HL-60 (cell line): Measurements from ENCODE around the gene FUT7.

Experiments
- DNase-seq, 2 experiments: peaks; one replicate each; pipeline ENCODE4 v3.0.0-alpha.2; 2010 to 2020; ENCODE audit warnings: low read depth in 1 of 2, low spot score in 1 of 2
- H3K27ac ChIP-seq: fragments of 250-450 bp; sonication (Bioruptor Pico); replicated peaks from 2 replicates; pipeline ENCODE4 v1.5.1; 2020; ENCODE audit warnings: mild to moderate bottlenecking, moderate library complexity
- H3K27me3 ChIP-seq: fragments of 250-450 bp; sonication (Bioruptor Pico); 2 replicates; pipeline ENCODE4 v1.5.1; 2021; ENCODE audit warnings: mild to moderate bottlenecking, moderate library complexity; ENCODE audit not compliant: insufficient read depth, poor library complexity, severe bottlenecking
- H3K4me3 ChIP-seq: replicated peaks from 2 replicates; pipeline ENCODE4 v1.5.1; 2011; ENCODE audit warnings: mild to moderate bottlenecking, control low read depth, low read length; ENCODE audit not compliant: insufficient read depth
- CTCF ChIP-seq: IDR thresholded peaks from one replicate; pipeline ENCODE4 v1.5.1; 2011; ENCODE audit warnings: low read length, control low read depth, inconsistent platforms; ENCODE audit not compliant: insufficient read depth
- GABPA ChIP-seq: IDR thresholded peaks from 2 replicates; pipeline ENCODE4 v1.6.1; 2012; ENCODE audit warnings: low read depth
- POLR2AphosphoS5 ChIP-seq: IDR thresholded peaks from 2 replicates; pipeline ENCODE4 v1.6.1; 2012; ENCODE audit warnings: low read depth
- REST ChIP-seq: IDR thresholded peaks from 2 replicates; pipeline ENCODE4 v1.6.1; 2012; ENCODE audit warnings: low read depth; ENCODE audit not compliant: insufficient replicate concordance
- SPI1 ChIP-seq: IDR thresholded peaks from 2 replicates; pipeline ENCODE4 v1.6.1; 2012; ENCODE audit warnings: low read depth, mild to moderate bottlenecking, borderline replicate concordance

Gene FUT7

GRCh38 chr9:137017071-137017470 is 14.8 kb downstream of the FUT7 start:
- no peak for DNase-seq
- Histone ChIP-seq H3K27me3 (no peaks in the 10 kb centered on the region), H3K27ac (no peak overlapping the region), H3K4me3 (no peak overlapping the region)
- TF ChIP-seq REST: no peak

DNA sequence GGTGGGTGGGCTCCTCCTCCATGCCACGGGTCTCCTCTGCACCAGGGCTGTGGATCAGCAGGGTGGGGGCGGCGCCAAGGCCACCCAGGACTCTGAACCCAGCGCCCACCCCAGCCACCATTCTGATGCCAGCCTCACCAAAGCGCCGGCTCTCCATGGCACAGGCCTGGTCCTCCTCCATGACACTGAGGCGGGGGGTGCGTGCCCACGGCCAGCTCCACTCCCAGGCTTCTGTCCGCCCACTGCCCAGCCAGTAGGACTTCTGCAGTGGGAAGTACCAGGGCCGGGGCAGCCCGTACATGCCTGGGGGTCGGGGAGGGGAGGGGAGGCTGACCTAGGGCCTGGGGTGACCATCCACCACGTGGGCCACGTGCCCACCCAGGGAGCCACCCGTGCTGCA is 15.5 kb downstream of the FUT7 start:
- TF ChIP-seq GABPA: no peak
- no peak for TF ChIP-seq POLR2AphosphoS5
- no peak for TF ChIP-seq REST
- TF ChIP-seq CTCF: no peak
- TF ChIP-seq SPI1: no peak
- Histone ChIP-seq H3K27me3 (no peaks in the 10 kb centered on the region), H3K4me3 (no peak overlapping the region), H3K27ac (no peak overlapping the region)
- no peak for DNase-seq

- Histone ChIP-seq H3K27ac (no peak overlapping the region), H3K27me3 (no peaks in the 10 kb centered on the region), H3K4me3 (no peak overlapping the region)
- TF ChIP-seq POLR2AphosphoS5 (no peak), SPI1 (no peak), CTCF (no peak), REST (no peak), GABPA (no peak)
- DNase-seq: no peak
Measured at GRCh38 chr9:137015976-137016375, 15.9 kb downstream of the FUT7 start.

- TF ChIP-seq GABPA: no peak
- no peak for TF ChIP-seq POLR2AphosphoS5
- no peak for TF ChIP-seq REST
- TF ChIP-seq CTCF: no peak
- no peak for TF ChIP-seq SPI1
- Histone ChIP-seq H3K27me3 (no peaks in the 10 kb centered on the region), H3K4me3 (no peak overlapping the region), H3K27ac (no peak overlapping the region)
- no peak for DNase-seq
Measured at GRCh38 chr9:137015540-137015930, 16.4 kb downstream of the FUT7 start.
